ENCODE measurements around the gene TIMM10B.

The TIMM10B gene

GRCh38 chr11:6481012-6481923 is at the start of gene TIMM10B, which contains the start of gene ARFIP2:
TSS of gene TIMM10B (plus strand) at chr11:6481501. CDS start at chr11:6481517, 16 bp downstream.
TSS of gene ARFIP2 (minus strand) at chr11:6481331. CDS start at chr11:6480421, 910 bp downstream.
- DNase-seq = peak; percentile 97

GRCh38 chr11:6431861-6432260 is 49.4 kb upstream of the TIMM10B start:
- DNase-seq = no peak

DNA sequence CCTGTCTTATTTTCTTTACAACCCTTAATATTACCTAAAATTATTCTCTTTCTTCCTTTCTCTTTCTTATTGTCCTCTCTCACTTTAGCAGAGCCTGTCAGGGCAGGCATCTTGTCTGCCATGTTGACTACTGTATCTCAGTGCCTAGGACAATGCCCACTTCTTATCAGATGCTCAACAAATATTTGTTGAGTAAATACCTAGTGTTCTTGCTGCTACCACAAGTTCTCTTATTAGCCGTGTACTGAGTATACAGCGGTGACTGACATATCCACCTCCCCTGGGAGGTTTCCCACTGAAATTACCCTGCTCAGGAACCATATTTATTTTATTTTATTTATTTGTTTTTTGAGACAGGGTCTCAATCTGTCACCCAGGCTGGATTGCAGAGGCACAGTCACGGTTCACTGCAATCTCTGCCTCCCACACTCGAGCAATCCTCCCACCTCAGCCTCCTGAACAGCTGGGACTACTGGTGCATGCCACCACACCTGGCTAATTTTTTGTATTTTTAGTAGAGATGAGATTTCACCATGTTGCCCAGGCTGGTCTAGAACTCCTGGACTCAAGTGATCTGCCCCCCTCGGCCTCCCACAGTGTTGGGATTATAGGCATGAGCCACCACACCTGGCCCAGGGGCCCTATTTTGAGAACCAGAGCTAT is 47.2 kb upstream of the TIMM10B start:
- no peak for DNase-seq

GRCh38 chr11:6437423-6437822 is 43.9 kb upstream of the TIMM10B start:
- DNase-seq = no peak

- peak; percentile 4 to 29 for DNase-seq
These were observed 43.3 kb upstream of the TIMM10B start for GRCh38 chr11:6437993-6438392.

- DNase-seq = peak; percentile 37 to 51
These were observed 42.2 kb upstream of the TIMM10B start for GRCh38 chr11:6438979-6439571.

GRCh38 chr11:6440906-6441358 is 40.4 kb upstream of the TIMM10B start, which contains the start of gene HPX:
TSS of gene HPX (minus strand) at chr11:6440987. CDS start at chr11:6440963, 24 bp downstream.
- no peak for DNase-seq

- DNase-seq = no peak
These were observed 38.9 kb upstream of the TIMM10B start for GRCh38 chr11:6442441-6442840.

GRCh38 chr11:6443269-6444003 is 37.9 kb upstream of the TIMM10B start:
- DNase-seq = peak; percentile 60 to 68

GRCh38 chr11:6448574-6448973 is 32.7 kb upstream of the TIMM10B start:
- no peak for DNase-seq

DNA sequence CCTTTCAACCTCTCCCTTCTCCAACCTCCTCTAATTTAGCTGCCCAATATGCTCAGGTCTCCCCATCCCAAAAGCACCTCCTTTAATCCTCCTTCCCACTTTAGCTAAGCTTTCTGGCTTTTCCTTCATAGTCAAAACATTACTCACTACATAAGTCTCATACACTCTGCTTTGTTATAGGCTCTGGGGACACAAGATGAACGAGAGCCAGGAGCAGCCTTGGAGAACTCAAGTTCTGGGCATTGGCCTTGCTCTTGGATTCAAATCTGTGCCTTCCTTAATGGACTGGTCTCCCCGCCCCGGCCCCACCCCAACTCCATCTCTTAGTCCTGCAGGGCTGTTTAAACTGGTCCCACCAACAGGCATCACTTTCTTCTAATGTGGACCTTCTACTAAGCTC is 29.1 kb upstream of the TIMM10B start:
- DNase-seq = no peak

- no peak for DNase-seq
These were observed 28.1 kb upstream of the TIMM10B start for GRCh38 chr11:6453152-6453551.

- no peak for DNase-seq
These were observed 26.2 kb upstream of the TIMM10B start for GRCh38 chr11:6455070-6455469.

DNA sequence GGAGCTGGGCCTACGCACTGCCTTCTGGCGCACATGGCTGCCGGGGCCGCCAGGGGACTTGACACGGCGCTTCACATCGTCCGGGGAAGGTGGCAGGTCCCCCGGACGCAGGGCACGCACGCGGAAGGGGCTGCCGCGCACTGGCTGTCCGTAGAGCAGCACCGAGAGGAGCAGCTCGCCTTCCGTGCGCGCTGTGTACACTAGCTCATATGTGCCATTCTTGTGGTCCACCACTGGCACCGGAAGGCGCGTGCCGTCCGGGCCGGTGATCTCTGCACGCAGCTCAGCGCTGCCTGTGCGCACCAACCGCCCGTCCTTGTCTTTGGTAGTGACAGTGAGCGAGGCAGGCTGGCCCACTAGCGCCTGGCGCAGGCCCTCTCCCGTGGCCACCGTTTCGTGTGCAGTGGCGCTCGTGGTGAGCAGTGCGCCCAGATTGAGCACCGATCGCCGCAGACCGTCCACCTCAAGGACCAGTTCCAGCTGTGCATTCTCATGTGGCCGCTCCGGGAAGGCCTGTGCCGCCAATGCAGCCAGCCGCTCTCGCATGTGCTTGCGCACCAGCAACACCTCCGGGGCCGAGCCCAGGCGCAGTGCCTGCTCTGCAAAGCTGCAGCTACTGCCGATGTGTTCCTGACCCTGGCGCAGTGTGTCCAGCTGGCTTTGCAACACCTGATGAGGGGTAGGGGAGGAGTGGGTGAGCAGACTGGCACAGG is 24.8 kb upstream of the TIMM10B start:
- DNase-seq = no peak

GRCh38 chr11:6457581-6458320 is 23.6 kb upstream of the TIMM10B start:
- no peak for DNase-seq

- no peak for DNase-seq
These were observed 22.8 kb upstream of the TIMM10B start for GRCh38 chr11:6458352-6459098.

DNA sequence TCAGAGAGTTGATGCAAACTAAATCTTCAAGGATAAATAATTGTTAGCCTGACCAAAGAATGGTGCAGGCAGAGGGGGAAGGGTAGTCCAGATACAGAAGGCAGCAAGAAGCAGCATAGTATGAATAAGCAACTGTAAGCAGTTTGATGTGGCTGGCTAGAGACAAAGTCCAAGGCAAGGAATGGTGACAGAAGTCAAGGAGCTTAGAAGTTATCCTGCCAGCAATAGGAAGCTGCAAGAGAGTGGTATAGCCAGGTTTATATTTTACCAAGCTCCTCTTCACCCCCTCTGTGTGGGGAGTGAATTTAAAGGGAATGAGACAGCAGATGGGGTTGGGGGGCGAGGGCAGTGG is 22.2 kb upstream of the TIMM10B start:
- no peak for DNase-seq

DNA sequence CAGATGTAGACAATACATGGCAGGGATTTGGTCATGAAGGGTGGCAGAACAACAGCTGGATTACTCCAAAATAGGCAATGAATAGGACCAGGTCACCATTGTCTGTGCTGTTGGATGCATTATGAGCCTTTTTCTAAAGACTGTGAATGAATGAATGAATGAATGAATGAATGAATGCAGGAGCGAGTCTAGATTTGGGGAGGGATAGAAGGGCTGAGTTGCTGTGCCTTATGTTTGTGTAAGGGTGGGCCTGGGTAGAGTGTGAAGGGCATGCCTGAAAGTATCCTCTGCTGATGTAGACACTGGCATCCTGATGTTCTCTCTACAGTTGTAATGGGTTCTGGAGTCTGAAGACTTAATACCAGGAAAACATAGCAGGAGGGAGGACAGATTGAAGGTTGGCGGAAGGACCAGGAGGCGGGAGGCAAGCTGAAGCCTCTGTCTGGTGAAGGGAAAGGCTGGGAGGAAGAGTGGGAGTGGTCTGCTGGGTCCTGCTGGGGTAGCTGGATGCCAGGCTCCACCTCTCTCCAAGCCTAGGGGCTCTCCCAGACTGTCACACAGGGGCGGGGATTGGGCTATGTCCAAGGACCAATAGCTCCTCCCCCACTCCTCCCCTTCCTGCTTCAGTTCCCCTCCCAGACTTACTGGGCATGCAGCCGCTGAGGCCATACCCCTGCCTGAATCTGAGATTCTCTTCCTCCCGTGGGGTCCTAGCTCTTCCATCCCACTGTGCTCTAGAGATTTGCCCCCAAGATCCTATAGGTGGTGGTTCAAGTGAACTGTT is 12.4 kb upstream of the TIMM10B start:
- peak; percentile 21 to 73 for DNase-seq

- no peak for DNase-seq
These were observed 11.7 kb upstream of the TIMM10B start for GRCh38 chr11:6469599-6469998.

DNA sequence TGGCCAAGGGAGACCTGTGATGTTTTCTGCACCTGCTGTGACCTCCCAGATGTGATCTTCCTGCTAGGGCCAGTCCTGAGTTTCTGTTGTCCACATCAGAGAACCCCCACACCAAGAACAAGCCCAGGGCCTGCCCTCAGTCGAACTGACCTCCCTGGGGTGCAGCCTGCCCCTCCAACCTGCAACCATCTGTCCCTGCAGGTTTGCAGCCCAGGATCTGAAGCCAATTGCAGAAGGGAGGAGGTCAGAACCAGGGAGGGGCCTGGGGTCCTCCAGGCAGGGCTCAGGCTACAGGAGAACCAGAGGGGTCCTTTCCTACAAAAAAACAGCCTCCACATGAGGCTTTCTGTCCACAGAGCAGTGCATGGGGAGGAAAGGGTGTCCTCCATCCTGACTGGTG is 8.4 kb upstream of the TIMM10B start:
- DNase-seq = no peak

All from CD4-positive, alpha-beta T cell treated with Interferon alpha-2 for 1 hour (primary cell).